Fibroblast of the aortic adventitia (primary cell): Measurements from ENCODE around the gene PRR29. TPM values are rescaled to one million over a fixed set of nuclear protein-coding genes. Genes with fewer than 3 reads are reported as not detected.
"Not testable (repeated sequence)": the region's sequence is repeated elsewhere in the genome, so short reads cannot be mapped to it uniquely, and the experiment has no call there.

Experiments
- DNase-seq: peaks from one replicate; pipeline ENCODE4 v3.0.0-alpha.2; 2010; ENCODE audit warnings: low read depth
- H3K4me3 ChIP-seq: 2 replicates; pipeline ENCODE4 v1.5.1; 2011; ENCODE audit warnings: low read depth, mild to moderate bottlenecking, control low read depth, low read length, moderate library complexity
- total RNA-seq: library from RNA; depleted of rRNA; stranded (reverse); fragments of >200 nt; gene quantifications from 2 replicates; pipeline ENCODE4 v1.2.3, GENCODE V29; 2012; ENCODE audit warnings: low replicate concordance
- TF ChIP-seq, protein P1 (sequence below): IDR thresholded peaks from 2 replicates; pipeline ENCODE4 v1.5.1; 2011; ENCODE audit warnings: mild to moderate bottlenecking, low read length, control low read depth, inconsistent platforms; ENCODE audit not compliant: insufficient read depth

The PRR29 gene
- total RNA-seq, 1 donor, result 0.99 TPM

DNA sequence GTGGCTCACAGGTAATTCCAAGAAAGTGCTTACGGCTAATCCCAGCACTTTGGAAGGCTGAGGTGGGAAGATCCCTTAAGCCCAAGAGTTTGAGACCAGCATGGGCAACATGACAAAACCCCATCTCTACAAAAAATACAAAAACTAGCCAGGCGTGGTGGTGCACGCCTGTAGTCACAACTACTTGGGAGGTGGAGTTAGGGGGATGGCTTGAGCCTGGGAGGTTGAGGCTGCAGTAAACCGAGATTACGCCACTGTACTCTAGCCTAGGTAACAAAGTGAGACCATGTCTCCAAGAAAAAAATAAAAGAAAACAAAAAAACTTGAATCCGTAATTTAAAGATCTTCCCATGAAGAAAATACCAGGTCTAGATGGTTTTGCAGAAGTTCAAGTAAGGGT is 17.3 kb downstream of the PRR29 start:
- no peak for DNase-seq
- no peak overlapping the region for H3K4me3 ChIP-seq
- TF ChIP-seq, protein P1, sequence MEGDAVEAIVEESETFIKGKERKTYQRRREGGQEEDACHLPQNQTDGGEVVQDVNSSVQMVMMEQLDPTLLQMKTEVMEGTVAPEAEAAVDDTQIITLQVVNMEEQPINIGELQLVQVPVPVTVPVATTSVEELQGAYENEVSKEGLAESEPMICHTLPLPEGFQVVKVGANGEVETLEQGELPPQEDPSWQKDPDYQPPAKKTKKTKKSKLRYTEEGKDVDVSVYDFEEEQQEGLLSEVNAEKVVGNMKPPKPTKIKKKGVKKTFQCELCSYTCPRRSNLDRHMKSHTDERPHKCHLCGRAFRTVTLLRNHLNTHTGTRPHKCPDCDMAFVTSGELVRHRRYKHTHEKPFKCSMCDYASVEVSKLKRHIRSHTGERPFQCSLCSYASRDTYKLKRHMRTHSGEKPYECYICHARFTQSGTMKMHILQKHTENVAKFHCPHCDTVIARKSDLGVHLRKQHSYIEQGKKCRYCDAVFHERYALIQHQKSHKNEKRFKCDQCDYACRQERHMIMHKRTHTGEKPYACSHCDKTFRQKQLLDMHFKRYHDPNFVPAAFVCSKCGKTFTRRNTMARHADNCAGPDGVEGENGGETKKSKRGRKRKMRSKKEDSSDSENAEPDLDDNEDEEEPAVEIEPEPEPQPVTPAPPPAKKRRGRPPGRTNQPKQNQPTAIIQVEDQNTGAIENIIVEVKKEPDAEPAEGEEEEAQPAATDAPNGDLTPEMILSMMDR, result no peak

DNA sequence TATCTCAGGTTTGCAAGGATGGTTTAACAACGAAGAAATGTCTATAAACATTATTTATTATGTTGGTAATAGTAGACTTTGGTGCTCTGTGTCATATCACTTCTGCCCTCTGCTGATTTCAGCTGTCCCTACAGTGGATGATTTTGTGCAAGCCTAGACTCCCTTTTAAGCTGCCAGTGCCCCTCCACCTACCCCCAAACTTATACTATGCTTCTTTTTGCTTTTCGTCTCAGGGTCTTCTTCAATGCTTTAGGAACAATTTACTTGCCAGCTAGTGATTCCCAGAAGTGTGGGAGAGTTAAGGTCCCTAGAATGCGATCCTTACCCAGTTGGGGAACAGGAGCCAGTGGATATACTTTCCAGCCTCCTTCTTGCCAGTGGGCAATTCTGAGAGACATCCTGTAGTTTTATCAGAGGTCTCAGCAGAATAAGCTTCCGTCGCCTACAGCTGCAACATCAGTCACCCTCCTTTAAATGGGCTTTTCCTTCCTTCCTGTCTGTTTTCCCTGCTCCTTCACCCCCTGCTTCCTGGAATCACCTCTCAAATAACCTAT is 18.2 kb downstream of the PRR29 start:
- no peak for DNase-seq
- H3K4me3 ChIP-seq, result no peak overlapping the region
- TF ChIP-seq, protein P1, result peak; percentile 42

DNA sequence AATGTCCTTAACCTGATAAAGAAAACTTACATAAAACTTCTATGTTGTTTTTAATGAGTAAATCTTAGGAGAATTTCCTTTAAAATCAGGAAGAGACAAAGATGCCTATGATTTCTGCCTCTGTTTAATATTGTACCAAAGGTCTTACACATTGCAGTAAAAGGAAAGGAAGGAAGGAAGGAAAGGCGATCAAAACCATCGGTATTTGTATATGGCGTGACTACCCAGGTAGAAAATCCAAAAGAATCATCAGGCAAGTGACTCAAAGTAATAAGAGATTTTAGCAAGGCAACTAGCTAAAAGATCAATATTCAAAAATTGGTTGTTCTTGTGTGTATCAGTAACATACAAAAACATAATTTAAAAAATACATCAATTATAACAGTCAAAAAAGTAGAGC is 18.8 kb downstream of the PRR29 start:
- TF ChIP-seq, protein P1, result no peak
- DNase-seq, result no peak
- H3K4me3 ChIP-seq, result no peak overlapping the region

DNA sequence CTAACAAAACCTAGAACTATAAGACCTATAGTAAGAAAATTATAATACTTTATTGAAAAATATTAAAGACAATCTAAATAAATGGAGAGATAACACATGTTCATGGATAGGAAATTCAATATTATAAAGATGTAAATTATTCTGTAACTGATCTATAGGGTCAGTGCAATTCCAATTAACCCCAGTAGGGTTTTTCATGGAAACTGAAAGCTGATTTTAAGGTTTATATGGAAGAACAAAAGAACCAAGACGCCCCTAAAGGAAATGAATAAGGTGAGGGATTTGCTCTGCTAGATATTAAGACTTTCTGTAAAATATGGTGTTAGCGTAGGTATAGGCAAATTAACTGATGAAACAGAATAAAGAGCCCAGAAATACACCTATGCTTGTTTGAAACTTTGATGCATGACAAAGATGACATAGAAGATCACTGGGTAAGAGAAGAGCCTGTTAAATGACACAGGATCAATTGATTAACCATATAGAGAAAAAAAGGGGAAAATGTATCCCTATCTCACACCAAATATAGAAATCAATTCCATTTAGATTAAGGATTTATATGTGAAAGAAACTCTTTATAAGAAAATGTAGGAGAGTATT is 19.3 kb downstream of the PRR29 start:
- H3K4me3 ChIP-seq, result no peak overlapping the region
- DNase-seq, result no peak
- TF ChIP-seq, protein P1, result peak; percentile 39

DNA sequence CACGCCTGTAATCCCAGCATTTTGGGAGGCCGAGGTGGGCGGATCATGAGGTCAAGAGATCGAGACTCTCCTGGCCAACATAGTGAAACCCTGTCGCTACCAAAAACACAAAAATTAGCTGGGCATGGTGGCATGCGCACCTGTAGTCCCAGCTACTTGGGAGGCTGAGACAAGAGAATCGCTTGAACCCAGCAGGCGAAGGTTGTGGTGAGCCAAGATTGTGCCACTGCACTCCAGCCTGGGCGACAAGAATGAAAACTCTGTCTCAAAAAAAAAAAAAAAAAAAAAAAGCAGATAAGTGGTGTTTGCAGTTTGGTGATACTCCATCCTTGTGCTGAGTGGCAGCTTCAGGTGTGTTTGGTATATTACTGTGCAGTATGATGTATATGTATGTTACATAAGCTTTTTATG is 21.4 kb downstream of the PRR29 start:
- H3K4me3 ChIP-seq, DNase-seq: not testable (repeated sequence)

DNA sequence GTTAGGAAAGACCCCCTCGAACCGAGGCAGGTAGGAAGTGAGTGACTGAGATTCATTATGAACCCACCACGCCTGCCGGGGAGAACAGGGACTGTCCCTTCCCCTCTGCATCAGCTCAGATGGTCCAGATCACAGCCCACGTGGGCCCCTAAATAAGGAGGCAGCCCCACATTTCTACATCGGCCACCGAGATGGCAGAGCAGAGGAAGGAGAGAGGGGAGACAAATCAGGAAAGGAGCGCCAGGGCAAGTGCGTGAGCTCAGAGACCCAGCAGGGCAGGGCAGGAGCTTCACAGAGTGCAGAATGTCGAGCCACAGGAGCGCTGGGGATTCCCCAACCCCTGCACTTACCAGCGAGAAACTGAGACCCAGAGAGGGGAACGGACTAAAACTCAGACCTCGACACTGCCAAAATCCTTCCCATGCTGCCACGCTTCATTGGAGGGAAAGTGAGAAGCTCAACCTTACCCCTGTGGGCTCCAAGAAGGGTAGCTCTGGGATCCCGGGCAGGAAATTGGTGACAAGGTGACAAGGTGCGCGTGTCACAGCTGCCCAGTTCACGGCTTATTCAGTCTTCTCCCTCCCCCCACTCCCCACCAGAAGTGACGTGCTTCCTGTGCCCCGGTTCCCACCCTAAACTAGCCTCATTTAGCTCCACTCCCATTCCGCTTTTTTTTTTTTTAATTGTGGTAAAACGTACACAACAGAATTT is 22.1 kb downstream of the PRR29 start, which contains the start of gene ICAM2:
TSS of gene ICAM2 (minus strand) at position 578 of the 711 bp plus-strand sequence. CDS start 13,942 bp downstream, outside the sequence.
- no peak for DNase-seq
- TF ChIP-seq, protein P1, result no peak
- peak within 1 kb of the TSS; percentile 46 for H3K4me3 ChIP-seq

DNA sequence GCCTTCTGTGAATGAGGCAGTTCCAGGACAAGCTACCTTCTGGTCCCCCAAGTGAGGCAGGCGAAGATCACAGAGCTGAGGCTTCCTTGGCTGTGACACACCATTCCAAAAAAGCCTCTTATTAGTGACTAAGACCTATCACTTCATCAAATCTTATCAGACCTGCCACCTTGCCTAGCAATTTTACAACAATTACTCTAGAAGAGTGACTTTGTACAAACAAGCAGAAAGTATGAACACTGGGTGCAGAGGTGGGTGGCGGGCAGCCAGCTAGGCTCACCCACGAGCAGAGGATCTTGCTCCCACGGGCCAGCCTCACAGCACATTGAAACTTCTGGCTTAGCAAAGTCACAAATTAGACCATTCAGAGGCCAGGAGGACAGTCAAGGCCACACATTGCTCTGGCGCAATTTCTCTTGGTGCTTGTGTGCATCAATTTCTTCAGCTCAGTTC is 24.5 kb downstream of the PRR29 start:
- no peak for DNase-seq
- no peak overlapping the region for H3K4me3 ChIP-seq
- TF ChIP-seq, protein P1, result no peak
